CD4-positive, alpha-beta T cell treated with Interleukin-6 at 100 ng/mL for 8 hours (primary cell): ENCODE data around the gene TMEM106C.
A peak's percentile ranks its signal among the peaks of the same experiment; 100 is the strongest.
"Not testable (repeated sequence)": the region's sequence is repeated elsewhere in the genome, so short reads cannot be mapped to it uniquely, and the experiment has no call there.

Experiments
- DNase-seq: peaks from one replicate; pipeline ENCODE4 v3.0.0-alpha.2; 2020; ENCODE audit warnings: mixed read lengths, low spot score

TMEM106C gene

GRCh38 chr12:47949441-47950341 is 13.7 kb upstream of the TMEM106C start:
- peak; percentile 25 for DNase-seq

- DNase-seq = no peak
These were observed 12.4 kb upstream of the TMEM106C start for GRCh38 chr12:47950856-47951468.

GRCh38 chr12:47954058-47954457 is 9.3 kb upstream of the TMEM106C start:
- no peak for DNase-seq

GRCh38 chr12:47954467-47955045 is 8.8 kb upstream of the TMEM106C start:
- DNase-seq = no peak

GRCh38 chr12:47955059-47955458 is 8.3 kb upstream of the TMEM106C start:
- DNase-seq = no peak

GRCh38 chr12:47957671-47958070 is 5.7 kb upstream of the TMEM106C start:
- not testable (repeated sequence) for DNase-seq

- no peak for DNase-seq
These were observed 1.2 kb upstream of the TMEM106C start for GRCh38 chr12:47962198-47962597.

- DNase-seq = no peak
These were observed 821 bp downstream of the TMEM106C start for GRCh38 chr12:47964106-47964728.

GRCh38 chr12:47965581-47965980 is 2.2 kb downstream of the TMEM106C start:
- DNase-seq = no peak

- DNase-seq = no peak
These were observed 4.3 kb downstream of the TMEM106C start for GRCh38 chr12:47967461-47968321.

- DNase-seq = no peak
These were observed 6.4 kb downstream of the TMEM106C start for GRCh38 chr12:47969845-47970244.

GRCh38 chr12:47970843-47971242 is 7.4 kb downstream of the TMEM106C start:
- no peak for DNase-seq

GRCh38 chr12:47972895-47973294 is 9.5 kb downstream of the TMEM106C start:
- DNase-seq = no peak

GRCh38 chr12:47973870-47974269 is 10.5 kb downstream of the TMEM106C start:
- no peak for DNase-seq

- DNase-seq = no peak
These were observed 11.7 kb downstream of the TMEM106C start for GRCh38 chr12:47975036-47975620.

- DNase-seq = no peak
These were observed 12.4 kb downstream of the TMEM106C start for GRCh38 chr12:47975816-47976215.

- DNase-seq = no peak
These were observed 13.8 kb downstream of the TMEM106C start for GRCh38 chr12:47977046-47977771.

- DNase-seq = no peak
These were observed 14.6 kb downstream of the TMEM106C start for GRCh38 chr12:47977772-47978597.

- DNase-seq = no peak
These were observed 15.1 kb downstream of the TMEM106C start for GRCh38 chr12:47978598-47978873.

- no peak for DNase-seq
These were observed 15.8 kb downstream of the TMEM106C start for GRCh38 chr12:47979166-47979565.
